H1 (cell line): Measurements from ENCODE around the gene SEPTIN5. TPM values are rescaled to one million over a fixed set of nuclear protein-coding genes. Genes with fewer than 3 reads are reported as not detected.

ENCODE experiments used
- BACH1 ChIP-seq: IDR thresholded peaks from 2 replicates; pipeline ENCODE4 v1.6.1; 2012; ENCODE audit warnings: low read length, improper control_type of control experiment
- CREB1 ChIP-seq: IDR thresholded peaks from 2 replicates; pipeline ENCODE4 v1.6.1; 2012; ENCODE audit warnings: inconsistent platforms
- JUND ChIP-seq: IDR thresholded peaks from 2 replicates; pipeline ENCODE4 v1.6.1; 2011; ENCODE audit warnings: mild to moderate bottlenecking, improper control_type of control experiment, low read length
- NRF1 ChIP-seq: IDR thresholded peaks from 2 replicates; pipeline ENCODE4 v1.6.1; 2011; ENCODE audit warnings: mild to moderate bottlenecking, low read depth, low read length, improper control_type of control experiment
- PHF8 ChIP-seq: fragments of 200-600 bp; sonication (generic); conservative IDR thresholded peaks from 2 replicates; pipeline ENCODE4 v1.7.1; 2012; ENCODE audit warnings: low read depth, mild to moderate bottlenecking, inconsistent platforms, low read length, moderate library complexity
- POU5F1 ChIP-seq: IDR thresholded peaks from 2 replicates; pipeline ENCODE4 v1.6.1; 2011; ENCODE audit warnings: low read depth, mild to moderate bottlenecking, low read length, moderate library complexity
- SUZ12 ChIP-seq: fragments of 200-600 bp; sonication (generic); IDR thresholded peaks from 2 replicates; pipeline ENCODE4 v1.6.1; 2012; ENCODE audit warnings: mild to moderate bottlenecking, inconsistent platforms, low read length, moderate library complexity, mixed read lengths
- TBP ChIP-seq: IDR thresholded peaks from 2 replicates; pipeline ENCODE4 v1.6.1; 2011; ENCODE audit warnings: low read depth, low read length, improper control_type of control experiment
- polyA plus RNA-seq, 7 experiments: library from polyadenylated mRNA; depleted of rRNA in 3 of 7; stranded (reverse) in 5 of 7; unstranded in 2 of 7; fragments of >200 nt in 5 of 7; fragments of 200-250 nt in 2 of 7; gene quantifications; 1 replicate in 5 of 7; 2 replicates in 1 of 7; 4 replicates in 1 of 7; pipeline versions ENCODE4 v1.2.1 to v1.2.3, GENCODE V29; 2011 to 2013; ENCODE audit warnings: missing spikeins in 2 of 7, mixed read lengths in 2 of 7
- total RNA-seq: library from RNA; stranded (reverse); fragmentation: NEBNext Ultra II Directional; extraction: Animal tissue kit (Norgen Biotek cat#: 25700); gene quantifications from 2 replicates; pipeline ENCODE4 v1.2.1, GENCODE V29; 2021
- TF ChIP-seq, protein P1 (sequence below): IDR thresholded peaks from 2 replicates; pipeline ENCODE4 v1.6.1; 2012; ENCODE audit warnings: inconsistent platforms
- TF ChIP-seq, protein P2 (sequence below): IDR thresholded peaks from 2 replicates; pipeline ENCODE4 v1.6.1; 2011; ENCODE audit warnings: low read depth, mild to moderate bottlenecking, low read length; ENCODE audit not compliant: insufficient read depth

The SEPTIN5 gene
- total and polyA plus RNA-seq, 2 of the 8 experiments (the other 6 are each of a cell fraction or from before 2014, with no cell fraction given): 6.0 to 8.6 TPM

DNA sequence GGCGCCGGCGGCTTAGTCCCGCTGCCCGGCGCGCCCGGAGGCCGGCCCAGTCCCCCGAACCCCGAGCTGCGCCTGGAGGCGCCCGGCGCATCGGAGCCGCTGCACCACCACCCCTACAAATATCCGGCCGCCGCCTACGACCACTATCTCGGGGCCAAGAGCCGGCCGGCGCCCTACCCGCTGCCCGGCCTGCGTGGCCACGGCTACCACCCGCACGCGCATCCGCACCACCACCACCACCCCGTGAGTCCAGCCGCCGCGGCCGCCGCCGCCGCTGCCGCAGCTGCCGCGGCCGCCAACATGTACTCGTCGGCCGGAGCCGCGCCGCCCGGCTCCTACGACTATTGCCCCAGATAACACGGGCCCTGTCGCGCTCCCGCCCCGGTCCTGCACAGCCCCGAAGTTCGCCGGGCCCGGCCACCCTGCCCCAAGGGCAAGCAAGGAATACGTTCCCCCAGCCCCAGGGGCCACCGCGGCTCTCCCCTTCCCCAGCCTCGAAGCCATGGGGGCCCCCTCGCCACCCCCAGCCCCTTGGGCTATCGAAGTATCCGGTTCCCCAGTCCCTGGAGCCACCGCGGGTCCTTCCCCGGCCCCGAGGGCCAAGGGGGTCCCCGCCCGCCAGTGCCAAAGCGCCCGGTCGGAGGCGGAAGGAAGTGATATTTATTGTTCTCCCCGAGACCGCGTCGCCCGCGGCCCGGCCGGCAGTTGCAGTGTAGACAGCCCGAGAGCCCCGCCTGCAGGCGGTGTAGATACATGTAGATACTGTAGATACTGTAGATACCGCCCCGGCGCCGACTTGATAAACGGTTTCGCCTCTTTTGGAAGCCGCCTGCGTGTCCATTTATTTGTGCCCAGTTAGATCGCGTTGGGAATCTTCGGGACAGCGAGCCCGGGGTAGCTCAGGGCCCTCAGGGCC is 52.5 kb downstream of the SEPTIN5 start (continued):
- TF ChIP-seq PHF8: no peak
- TF ChIP-seq JUND: no peak
- TF ChIP-seq BACH1: no peak
- TF ChIP-seq, protein P1, sequence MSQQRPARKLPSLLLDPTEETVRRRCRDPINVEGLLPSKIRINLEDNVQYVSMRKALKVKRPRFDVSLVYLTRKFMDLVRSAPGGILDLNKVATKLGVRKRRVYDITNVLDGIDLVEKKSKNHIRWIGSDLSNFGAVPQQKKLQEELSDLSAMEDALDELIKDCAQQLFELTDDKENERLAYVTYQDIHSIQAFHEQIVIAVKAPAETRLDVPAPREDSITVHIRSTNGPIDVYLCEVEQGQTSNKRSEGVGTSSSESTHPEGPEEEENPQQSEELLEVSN: no peak
- TF ChIP-seq, protein P2, sequence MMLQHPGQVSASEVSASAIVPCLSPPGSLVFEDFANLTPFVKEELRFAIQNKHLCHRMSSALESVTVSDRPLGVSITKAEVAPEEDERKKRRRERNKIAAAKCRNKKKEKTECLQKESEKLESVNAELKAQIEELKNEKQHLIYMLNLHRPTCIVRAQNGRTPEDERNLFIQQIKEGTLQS: no peak
- no peak for TF ChIP-seq TBP
- TF ChIP-seq CREB1: peak; percentile 26; the same call in 1 of the 2 replicates
- TF ChIP-seq NRF1: no peak
- peak; percentile 95 for TF ChIP-seq SUZ12
- no peak for TF ChIP-seq POU5F1
